ENCODE results near the gene ECEL1. TPM values are rescaled to one million over a fixed set of nuclear protein-coding genes. Genes with fewer than 3 reads are reported as not detected.

Gene ECEL1
- total and polyA plus RNA-seq, 2 experiments from 2014 or later: 0.54 TPM; not detected in 1

- no peak for DNase-seq
- H3K27ac ChIP-seq: no peak overlapping the region
- H3K9ac ChIP-seq: no peak overlapping the region
- H4K20me1 ChIP-seq (ENCODE audit: insufficient read depth): no peaks in the 10 kb centered on the region
- no peaks in the 10 kb centered on the region for H3K9me3 ChIP-seq (ENCODE audit: low read depth)
- H3K4me1 ChIP-seq (ENCODE audit: insufficient read depth): no peaks in the 10 kb centered on the region
- H3K9me2 ChIP-seq (ENCODE audit: insufficient read depth): no peaks in the 10 kb centered on the region
- peaks cover 43% of the 10 kb centered on the region for H3K27me3 ChIP-seq (replicated peaks; ENCODE audit: insufficient read depth)
- no peak for TF ChIP-seq EZH2phosphoT487 (IDR thresholded peaks at IDR 0.05; ENCODE audit: insufficient read depth, low read depth)
- TF ChIP-seq EZH2 (IDR thresholded peaks at IDR 0.05; ENCODE audit: insufficient read depth, poor library complexity, severe bottlenecking): no peak
- no peak overlapping the region for H2AFZ ChIP-seq
- 67 to 69% methylated on average over 8 to 9 of the region's 9 CpGs for WGBS, 2 experiments (ENCODE audit: low coverage in 1 of 2, low lambda C conversion rate in 2 of 2, missing lambda C conversion rate in 2 of 2)
- H3K4me3 ChIP-seq: no peak overlapping the region
- in situ Hi-C loops (cut with MboI): no loop called here
- H3F3A ChIP-seq (ENCODE audit: insufficient read depth): no peaks in the 10 kb centered on the region
- H3K79me2 ChIP-seq (ENCODE audit: insufficient read depth): no peaks in the 10 kb centered on the region
- H3K36me3 ChIP-seq (ENCODE audit: low read depth): no peaks in the 10 kb centered on the region
- H3K4me2 ChIP-seq (ENCODE audit: unreplicated experiment): no peak overlapping the region
Observed at GRCh38 chr2:232501331-232501771, 13.7 kb upstream of the ECEL1 start.

DNA sequence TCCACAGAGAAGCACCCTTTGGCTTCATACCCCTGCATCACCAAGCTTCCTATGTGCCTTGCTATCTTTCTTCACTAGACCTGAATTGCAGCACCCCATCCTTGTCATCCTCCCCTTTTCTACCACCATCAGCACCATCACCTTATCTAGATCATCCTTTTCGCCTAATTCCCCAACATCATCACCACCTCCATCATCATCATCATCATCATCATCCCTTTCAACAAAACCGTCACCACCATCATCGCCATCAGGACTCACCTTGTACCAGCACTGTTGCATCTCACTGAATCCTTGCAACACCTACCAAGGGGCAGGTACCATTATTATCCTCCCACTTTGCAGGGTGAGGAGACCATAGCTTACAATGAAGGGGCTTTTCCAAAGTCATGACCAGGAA lies 10.8 kb upstream of the ECEL1 start:
- 66 to 68% methylated on average over 3 of the region's 3 CpGs for WGBS, 2 experiments (ENCODE audit: low coverage in 1 of 2, low lambda C conversion rate in 2 of 2, missing lambda C conversion rate in 2 of 2)
- DNase-seq: no peak
- in situ Hi-C loops (cut with MboI): no loop called here
- Histone ChIP-seq H3K4me1 (ENCODE audit: insufficient read depth) (no peaks in the 10 kb centered on the region), H2AFZ (no peak overlapping the region), H3K27ac (no peak overlapping the region), H3K9ac (no peak overlapping the region), H3F3A (ENCODE audit: insufficient read depth) (no peaks in the 10 kb centered on the region), H3K9me2 (ENCODE audit: insufficient read depth) (no peaks in the 10 kb centered on the region), H3K27me3 (replicated peaks; ENCODE audit: insufficient read depth) (peaks cover 19% of the 10 kb centered on the region), H3K4me3 (no peak overlapping the region), H3K79me2 (ENCODE audit: insufficient read depth) (no peaks in the 10 kb centered on the region), H3K4me2 (ENCODE audit: unreplicated experiment) (no peak overlapping the region), H3K9me3 (ENCODE audit: low read depth) (no peaks in the 10 kb centered on the region), H3K36me3 (ENCODE audit: low read depth) (no peaks in the 10 kb centered on the region), H4K20me1 (ENCODE audit: insufficient read depth) (no peaks in the 10 kb centered on the region)
- TF ChIP-seq EZH2 (IDR thresholded peaks at IDR 0.05; ENCODE audit: insufficient read depth, poor library complexity, severe bottlenecking) (no peak), EZH2phosphoT487 (IDR thresholded peaks at IDR 0.05; ENCODE audit: insufficient read depth, low read depth) (no peak)

DNA sequence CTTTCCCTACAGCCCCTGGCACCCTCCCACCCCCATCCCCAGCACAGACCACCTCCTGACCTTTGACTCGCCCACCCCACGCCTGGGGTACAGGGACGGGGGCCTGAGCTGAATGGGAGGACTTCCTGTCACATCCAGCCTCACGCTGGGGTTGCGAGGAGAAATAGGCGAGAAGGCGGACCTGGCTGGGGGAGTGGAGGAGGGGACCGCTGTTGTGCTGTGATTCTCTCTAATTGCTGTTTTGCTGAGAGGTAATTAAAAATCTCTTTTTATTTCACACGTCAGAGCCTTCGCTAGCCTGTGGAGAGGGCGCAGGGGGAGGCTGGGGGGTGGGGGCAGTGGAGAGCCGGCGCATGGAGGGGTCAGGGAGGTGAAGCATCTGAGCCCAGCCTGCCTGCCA lies 9.7 kb upstream of the ECEL1 start:
- WGBS, 2 experiments (ENCODE audit: low coverage in 1 of 2, low lambda C conversion rate in 2 of 2, missing lambda C conversion rate in 2 of 2): 54 to 57% methylated on average over 13 of the region's 13 CpGs
- Histone ChIP-seq H3K27ac (no peak overlapping the region), H3K4me2 (ENCODE audit: unreplicated experiment) (no peak overlapping the region), H3K9me3 (ENCODE audit: low read depth) (no peaks in the 10 kb centered on the region), H3K27me3 (replicated peaks; ENCODE audit: insufficient read depth) (peaks cover 10% of the 10 kb centered on the region; the same call in 1 of the 2 replicates), H3K79me2 (ENCODE audit: insufficient read depth) (no peaks in the 10 kb centered on the region), H3K4me3 (no peak overlapping the region), H3K36me3 (ENCODE audit: low read depth) (no peaks in the 10 kb centered on the region), H3K9ac (no peak overlapping the region), H3K9me2 (ENCODE audit: insufficient read depth) (no peaks in the 10 kb centered on the region), H4K20me1 (ENCODE audit: insufficient read depth) (no peaks in the 10 kb centered on the region), H2AFZ (no peak overlapping the region), H3F3A (ENCODE audit: insufficient read depth) (no peaks in the 10 kb centered on the region), H3K4me1 (ENCODE audit: insufficient read depth) (no peaks in the 10 kb centered on the region)
- no peak for TF ChIP-seq EZH2phosphoT487 (IDR thresholded peaks at IDR 0.05; ENCODE audit: insufficient read depth, low read depth)
- no peak for TF ChIP-seq EZH2 (IDR thresholded peaks at IDR 0.05; ENCODE audit: insufficient read depth, poor library complexity, severe bottlenecking)
- in situ Hi-C loops (cut with MboI): no loop called here
- DNase-seq: no peak

- 44 to 48% methylated on average over 17 to 20 of the region's 20 CpGs for WGBS, 2 experiments (ENCODE audit: low coverage in 1 of 2, low lambda C conversion rate in 2 of 2, missing lambda C conversion rate in 2 of 2)
- Histone ChIP-seq H3K9ac (no peak overlapping the region), H3K4me1 (ENCODE audit: insufficient read depth) (no peaks in the 10 kb centered on the region), H3K4me3 (no peak overlapping the region), H3K4me2 (ENCODE audit: unreplicated experiment) (no peak overlapping the region), H3K9me2 (ENCODE audit: insufficient read depth) (no peaks in the 10 kb centered on the region), H3K36me3 (ENCODE audit: low read depth) (no peaks in the 10 kb centered on the region), H3K9me3 (ENCODE audit: low read depth) (no peaks in the 10 kb centered on the region), H2AFZ (no peak overlapping the region), H3F3A (ENCODE audit: insufficient read depth) (no peaks in the 10 kb centered on the region), H3K27me3 (replicated peaks; ENCODE audit: insufficient read depth) (peaks cover 9% of the 10 kb centered on the region; the same call in 1 of the 2 replicates), H3K27ac (no peak overlapping the region), H3K79me2 (ENCODE audit: insufficient read depth) (no peaks in the 10 kb centered on the region), H4K20me1 (ENCODE audit: insufficient read depth) (no peaks in the 10 kb centered on the region)
- no peak for TF ChIP-seq EZH2phosphoT487 (IDR thresholded peaks at IDR 0.05; ENCODE audit: insufficient read depth, low read depth)
- no peak for TF ChIP-seq EZH2 (IDR thresholded peaks at IDR 0.05; ENCODE audit: insufficient read depth, poor library complexity, severe bottlenecking)
- in situ Hi-C loops (cut with MboI): no loop called here
- DNase-seq: no peak
Observed at GRCh38 chr2:232496501-232497270, 9.1 kb upstream of the ECEL1 start.
